ENCODE measurements around the gene SLIRP.
A peak's percentile ranks its signal among the peaks of the same experiment; 100 is the strongest.

DNA sequence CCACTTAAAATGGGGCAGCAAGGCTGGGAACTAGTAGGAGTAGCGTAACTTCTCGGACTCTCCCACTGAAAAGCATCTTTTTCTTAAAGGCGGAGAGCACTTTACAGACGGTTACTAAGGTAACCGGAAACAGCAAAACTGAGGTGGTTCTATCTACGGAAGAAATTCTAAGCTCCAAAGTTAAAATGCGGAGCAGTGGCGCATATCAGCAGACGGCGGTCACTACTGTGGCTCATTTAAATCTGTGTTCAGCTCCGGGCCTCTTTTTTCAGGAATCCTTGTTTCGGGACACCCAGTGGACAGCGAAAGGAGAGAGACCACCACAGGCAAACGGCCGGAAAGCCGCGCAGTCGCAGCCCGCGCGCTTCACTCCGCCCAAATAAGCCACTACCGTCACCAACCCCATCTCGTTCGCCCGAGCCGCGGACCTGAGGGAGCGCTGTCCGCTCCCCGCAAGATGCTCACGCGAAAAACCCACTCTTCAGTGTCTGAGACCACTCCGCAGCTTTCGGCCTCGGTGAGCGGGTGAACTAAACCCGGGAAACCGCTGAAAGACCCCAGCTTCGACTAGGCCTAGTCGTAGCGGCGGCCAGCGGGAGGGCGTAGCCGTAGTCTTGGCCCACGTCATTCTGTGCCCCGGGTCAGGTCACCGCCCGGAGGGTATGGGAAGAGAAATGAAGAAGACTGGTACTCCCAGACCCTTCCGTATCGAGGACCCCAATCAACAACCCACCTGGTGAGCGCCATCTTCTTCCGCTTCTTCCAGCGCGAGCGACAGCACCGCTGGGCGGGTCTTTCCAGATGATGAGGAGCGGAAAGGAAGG is 52.7 kb downstream of the SLIRP start, which contains the start of gene SNW1:
- peak; percentile 70 to 78 for TF ChIP-seq POLR2A (IDR thresholded peaks at IDR 0.05)
- TF ChIP-seq CTCF (IDR thresholded peaks at IDR 0.05): no peak

Measured in tibial nerve (tissue), 3 donors.